Gastroesophageal sphincter (tissue), 4 donors: ENCODE results near the gene NRXN3. TPM values are rescaled to one million over a fixed set of nuclear protein-coding genes. Genes with fewer than 3 reads are reported as not detected.

ENCODE experiments used
- ATAC-seq: fragments of 150-250 bp; one replicate; pipeline ENCODE4 v1.9.1; 2016; ENCODE audit warnings: mild to moderate bottlenecking, moderate library complexity
- H3K27ac ChIP-seq, 4 donors: fragments of 200-600 bp; sonication (generic) in 3 of 4; 1 replicate in 3 of 4; 2 replicates in 1 of 4; pipeline ENCODE4 v1.5.1; 2016 to 2019
- H3K27me3 ChIP-seq: fragments of 200-600 bp; sonication (generic); one replicate; pipeline ENCODE4 v1.5.1; 2019
- H3K36me3 ChIP-seq, 2 donors: fragments of 200-600 bp; sonication (generic); one replicate each; pipeline ENCODE4 v1.5.1; 2019; ENCODE audit warnings: control low read depth in 1 of 2
- H3K4me1 ChIP-seq, 3 donors: fragments of 200-600 bp; sonication (generic); 1 replicate in 2 of 3; 2 replicates in 1 of 3; pipeline ENCODE4 v1.5.1; 2016 to 2019; ENCODE audit warnings: control low read depth in 2 of 3
- H3K4me3 ChIP-seq, 2 donors: fragments of 200-600 bp; sonication (generic); one replicate each; pipeline ENCODE4 v1.5.1; 2019; ENCODE audit warnings: mild to moderate bottlenecking in 1 of 2, moderate library complexity in 1 of 2
- H3K9me3 ChIP-seq, 3 donors: fragments of 200-600 bp; sonication (generic); one replicate each; pipeline ENCODE4 v1.5.1; 2017 to 2019; ENCODE audit warnings: control low read depth in 2 of 3
- CTCF ChIP-seq, 4 experiments: fragments of 200-600 bp in 2 of 4; fragments of 450-650 bp in 2 of 4; sonication (generic) in 1 of 4; IDR thresholded peaks; one replicate each; pipeline ENCODE4 v1.5.1; 2017 to 2019; ENCODE audit warnings: antibody characterized with exemption in 4 of 4, mild to moderate bottlenecking in 2 of 4, moderate library complexity in 2 of 4
- EP300 ChIP-seq: sonication (generic); formaldehyde crosslinking; IDR thresholded peaks from one replicate; pipeline ENCODE4 v1.6.1; 2017; ENCODE audit warnings: antibody characterized with exemption, mild to moderate bottlenecking
- POLR2A ChIP-seq, 2 donors: fragments of 450-650 bp; IDR thresholded peaks; one replicate each; pipeline ENCODE4 v1.6.1; 2017; ENCODE audit warnings: antibody characterized with exemption in 2 of 2, mild to moderate bottlenecking in 2 of 2, moderate library complexity in 1 of 2
- POLR2AphosphoS5 ChIP-seq: sonication (generic); formaldehyde crosslinking; IDR thresholded peaks from one replicate; pipeline ENCODE4 v1.6.1; 2017; ENCODE audit warnings: antibody characterized with exemption
- WGBS, 2 donors: methylation state at CpG; one replicate each; pipeline ENCODE4 v1.1.5; 2018; ENCODE audit warnings: low coverage in 1 of 2; 5-methylcytosine and 5-hydroxymethylcytosine counted together
- total RNA-seq, 4 donors: library from RNA; depleted of rRNA; stranded (reverse); fragments of >200 nt; gene quantifications; one replicate each; pipeline ENCODE4 v1.1.0, GENCODE V29; 2016

The NRXN3 gene
- total RNA-seq, 4 donors from 2014 or later, result 74.2 to 192 (median 98.2) TPM

- ATAC-seq, result no peak
- Histone ChIP-seq H3K4me1 (peaks cover 5 to 68% (median 8%) of the 10 kb centered on the region in 3 donors), H3K27me3 (no peaks in the 10 kb centered on the region), H3K27ac (no peak overlapping the region), H3K36me3 (no peaks in the 10 kb centered on the region), H3K9me3 (no peaks in the 10 kb centered on the region), H3K4me3 (no peak overlapping the region)
- no peak for TF ChIP-seq POLR2AphosphoS5
- no peak for TF ChIP-seq EP300
- TF ChIP-seq CTCF (IDR thresholded peaks at IDR 0.05), result no peak
- no peak for TF ChIP-seq POLR2A (IDR thresholded peaks at IDR 0.05)
- 80 to 90% methylated on average over 3 of the region's 3 CpGs for WGBS, 2 donors
Observed at GRCh38 chr14:79438696-79439342, 1268.6 kb downstream of the NRXN3 start.

- 7% methylated on average over 5 of the region's 5 CpGs; no CpG with 5 or more reads in 1 of the 2 donors for WGBS, 2 donors
Observed at GRCh38 chr14:79442786-79443185, 1272.6 kb downstream of the NRXN3 start.

GRCh38 chr14:79443602-79444001, 1273.4 kb downstream of the NRXN3 start:
- H3K4me1 ChIP-seq, result peaks cover 4 to 54% (median 6%) of the 10 kb centered on the region in 3 donors
- H3K4me3 ChIP-seq, result no peak overlapping the region
- ATAC-seq, result no peak
- H3K9me3 ChIP-seq, result no peaks in the 10 kb centered on the region
- H3K27ac ChIP-seq, result peak overlapping the region; percentile 30 to 52 (median 50)
- TF ChIP-seq EP300 (no peak), POLR2AphosphoS5 (peak; percentile 57), POLR2A (IDR thresholded peaks at IDR 0.05) (no peak), CTCF (IDR thresholded peaks at IDR 0.05) (no peak)
- H3K36me3 ChIP-seq, result no peaks in the 10 kb centered on the region
- H3K27me3 ChIP-seq, result no peaks in the 10 kb centered on the region

More at GRCh38 chr14:79442786-79443185, 1272.6 kb downstream of the NRXN3 start:
- Histone ChIP-seq H3K4me3 (no peak overlapping the region), H3K4me1 (peaks cover 4 to 58% (median 6%) of the 10 kb centered on the region in 3 donors), H3K27ac (peak overlapping the region in 2 of 4 donors; percentile 10 to 51), H3K9me3 (no peaks in the 10 kb centered on the region), H3K36me3 (no peaks in the 10 kb centered on the region), H3K27me3 (no peaks in the 10 kb centered on the region)
- TF ChIP-seq POLR2A (IDR thresholded peaks at IDR 0.05), result no peak
- ATAC-seq, result no peak

- WGBS, 2 donors, result 79 to 82% methylated on average over 6 of the region's 6 CpGs
- Histone ChIP-seq H3K9me3 (no peaks in the 10 kb centered on the region), H3K27ac (no peak overlapping the region), H3K4me1 (peaks cover 0 to 50% (median 0%) of the 10 kb centered on the region in 3 donors), H3K36me3 (no peaks in the 10 kb centered on the region), H3K27me3 (no peaks in the 10 kb centered on the region), H3K4me3 (no peak overlapping the region)
- no peak for TF ChIP-seq POLR2A (IDR thresholded peaks at IDR 0.05)
- TF ChIP-seq CTCF (IDR thresholded peaks at IDR 0.05), result no peak
- TF ChIP-seq POLR2AphosphoS5, result no peak
- no peak for TF ChIP-seq EP300
- no peak for ATAC-seq
Observed at GRCh38 chr14:79448960-79449359, 1278.8 kb downstream of the NRXN3 start.

- WGBS, 2 donors, result 55 to 77% methylated on average over 2 to 3 of the region's 3 CpGs
- H3K27me3 ChIP-seq, result no peaks in the 10 kb centered on the region
- TF ChIP-seq POLR2AphosphoS5 (no peak), POLR2A (IDR thresholded peaks at IDR 0.05) (no peak), CTCF (IDR thresholded peaks at IDR 0.05) (no peak), EP300 (no peak)
- no peak overlapping the region for H3K27ac ChIP-seq
- H3K36me3 ChIP-seq, result no peaks in the 10 kb centered on the region
- no peaks in the 10 kb centered on the region for H3K9me3 ChIP-seq
- no peak overlapping the region for H3K4me3 ChIP-seq
- H3K4me1 ChIP-seq, result peaks cover 0 to 42% (median 0%) of the 10 kb centered on the region in 3 donors
- no peak for ATAC-seq
Observed at GRCh38 chr14:79451601-79452000, 1281.4 kb downstream of the NRXN3 start.
